GM19240 (cell line): ENCODE data around the gene GPR68.
"Not testable (repeated sequence)": the region's sequence is repeated elsewhere in the genome, so short reads cannot be mapped to it uniquely, and the experiment has no call there.

Experiments used
- DNase-seq: peaks from one replicate; pipeline ENCODE4 v3.0.0; 2011; ENCODE audit warnings: low spot score; ENCODE audit not compliant: insufficient read length

The GPR68 gene

GRCh38 chr14:91230397-91231035 is 14.0 kb downstream of the GPR68 start:
- no peak for DNase-seq

DNA sequence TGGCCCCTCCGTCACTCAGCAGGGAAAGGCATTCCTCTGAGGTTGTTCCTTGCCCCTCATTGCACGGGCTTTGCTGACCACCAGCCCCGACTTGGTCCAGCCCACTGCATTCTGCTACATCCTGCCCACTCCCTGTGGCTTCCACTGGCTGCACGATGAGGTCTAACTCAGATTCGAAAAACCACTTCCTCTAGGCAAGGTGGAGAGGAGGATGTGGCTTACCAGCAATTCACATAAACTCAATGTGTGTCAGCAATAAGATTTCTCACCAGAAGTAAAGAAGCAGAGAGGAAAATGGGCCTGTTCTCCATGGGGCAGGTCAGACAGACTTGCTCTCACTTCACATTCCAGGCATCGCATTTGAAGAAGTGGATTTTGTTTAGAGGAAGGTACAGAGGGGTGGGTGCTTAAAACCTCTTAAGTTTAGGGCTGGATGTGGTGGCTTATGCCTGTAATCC is 14.7 kb downstream of the GPR68 start:
- DNase-seq: peak; percentile 87

DNA sequence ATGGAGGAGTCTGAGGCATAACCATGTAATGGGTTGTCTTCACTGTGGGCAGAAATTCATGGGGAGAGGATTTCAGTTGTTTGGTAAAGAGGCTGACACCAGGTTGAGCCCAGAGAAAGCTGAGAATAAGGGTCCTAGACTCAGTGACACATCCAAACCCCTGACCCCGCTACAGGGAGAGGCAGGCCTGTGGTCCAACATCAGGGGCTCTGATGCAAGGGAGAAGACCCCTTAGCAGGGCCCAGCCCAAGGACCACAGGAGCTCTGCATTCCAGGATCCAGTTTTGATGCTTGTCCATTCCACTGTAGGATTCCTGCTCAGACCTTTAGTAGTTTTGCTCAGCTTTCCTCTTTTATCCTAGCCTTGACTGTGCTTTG is 15.5 kb downstream of the GPR68 start:
- DNase-seq: no peak

- DNase-seq: peak; percentile 88
Measured at GRCh38 chr14:91228112-91229004, 16.1 kb downstream of the GPR68 start.

DNA sequence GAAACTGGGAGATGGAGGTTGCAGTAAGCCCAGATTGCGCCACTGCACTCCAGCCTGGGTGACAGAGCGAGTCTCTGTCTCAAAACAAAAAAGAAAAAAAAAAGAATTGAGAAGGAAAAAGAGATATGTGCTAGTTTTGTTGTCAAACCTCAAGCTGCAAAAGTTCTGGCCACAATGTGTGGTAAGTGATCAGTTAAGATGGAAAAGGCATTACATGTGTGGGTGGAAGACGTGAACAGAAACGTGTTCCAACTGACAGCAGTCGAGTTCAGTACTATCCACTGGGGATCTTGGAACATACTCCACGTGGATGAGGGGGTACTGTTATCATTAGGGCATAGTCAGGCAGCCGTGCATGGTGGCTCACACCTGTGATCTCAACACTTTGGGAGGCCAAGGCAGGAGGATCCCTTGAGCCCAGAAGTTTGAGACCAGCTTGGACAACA is 17.3 kb downstream of the GPR68 start:
- no peak for DNase-seq

DNA sequence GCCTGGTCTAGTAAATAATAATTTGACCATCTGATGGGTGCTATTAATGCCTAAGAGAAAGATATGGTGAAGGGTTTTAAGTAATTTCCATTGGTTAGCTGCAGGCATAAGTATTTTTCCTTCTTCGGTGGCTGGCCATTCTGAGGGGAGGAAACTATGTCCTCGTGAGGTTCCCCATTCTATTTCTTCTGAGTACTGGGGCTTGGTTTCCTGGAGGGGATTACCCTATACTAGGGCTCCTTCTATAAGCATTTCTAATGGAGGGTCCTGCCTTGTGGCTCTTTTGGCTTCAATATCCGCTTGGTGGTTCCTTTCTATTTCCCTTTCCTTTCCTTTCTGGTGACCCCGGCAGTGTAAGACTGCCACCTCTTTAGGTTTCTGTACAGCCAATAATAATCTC is 18.1 kb downstream of the GPR68 start:
- not testable (repeated sequence) for DNase-seq

DNA sequence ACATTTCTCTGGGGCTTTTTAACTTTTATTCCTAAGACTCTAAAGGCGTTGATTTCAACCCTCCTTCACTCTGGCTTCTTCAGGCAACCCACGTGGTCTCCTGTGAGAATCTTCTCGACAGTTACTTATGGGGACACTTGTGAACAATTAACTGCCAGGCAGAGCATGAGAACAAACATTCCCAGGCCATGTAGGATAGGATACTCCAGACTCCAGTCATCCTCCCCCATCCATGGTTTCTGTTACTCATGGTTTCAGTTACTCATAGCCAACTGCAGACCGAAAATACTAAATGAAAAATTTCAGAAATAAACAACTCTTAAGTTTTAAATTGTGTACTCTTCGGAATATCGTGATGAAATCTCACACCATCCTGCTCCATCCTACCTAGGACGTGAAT is 19.5 kb downstream of the GPR68 start:
- DNase-seq: no peak

DNA sequence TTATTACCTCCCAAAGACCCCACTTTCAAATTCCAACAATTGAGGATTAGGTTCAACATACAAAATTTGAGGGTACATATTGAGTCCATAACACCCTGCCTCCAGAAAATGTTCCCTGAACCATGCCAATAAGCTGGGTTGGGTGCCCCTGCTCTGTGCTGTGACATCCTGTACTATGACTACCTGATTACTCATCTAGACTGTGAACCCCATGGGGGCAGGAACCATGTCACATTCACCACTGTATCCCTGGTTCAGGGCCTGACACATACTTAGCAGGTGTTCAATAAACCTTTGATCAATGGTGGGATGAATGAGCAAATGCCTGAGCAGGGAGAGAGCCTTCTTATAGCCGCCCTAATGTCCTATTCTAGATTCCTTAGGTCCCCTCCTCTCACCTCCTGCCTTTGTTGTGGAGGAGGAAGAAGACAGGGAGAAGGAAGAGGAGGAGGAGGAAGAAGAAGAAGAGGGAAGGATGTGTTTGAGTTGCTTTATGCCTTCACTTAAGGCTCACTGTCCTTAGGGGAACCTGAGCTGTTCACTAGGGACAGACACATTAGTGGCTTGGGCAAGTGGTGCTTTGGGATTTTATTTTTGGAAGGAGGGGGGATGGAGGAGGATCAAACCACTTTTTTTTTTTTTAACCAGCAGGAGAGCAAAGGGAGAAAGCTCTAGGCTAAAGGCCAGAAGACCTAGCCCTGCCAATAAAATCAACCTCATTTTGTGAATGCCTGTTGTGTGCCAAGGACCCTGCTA is 21.3 kb downstream of the GPR68 start:
- DNase-seq: no peak

DNA sequence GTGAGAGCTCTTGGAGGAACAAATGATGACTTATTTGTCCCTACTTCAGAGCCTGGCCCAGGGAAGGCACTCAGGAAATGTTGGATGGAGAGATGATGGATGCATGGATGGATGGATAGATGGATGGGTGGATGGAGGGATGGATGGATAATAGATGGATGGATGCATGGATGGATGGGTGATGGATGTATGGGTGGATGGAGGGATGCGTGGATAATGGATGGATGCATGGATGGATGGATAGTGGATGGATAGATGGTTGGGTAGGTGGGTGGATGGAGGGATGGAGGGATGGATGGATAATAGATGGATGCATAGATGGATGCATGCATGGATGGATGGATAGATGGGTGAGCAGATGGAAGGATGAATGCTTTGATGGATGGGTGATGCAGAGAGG is 23.2 kb downstream of the GPR68 start:
- DNase-seq: no peak

- DNase-seq: no peak
Measured at GRCh38 chr14:91220581-91221000, 23.9 kb downstream of the GPR68 start.

DNA sequence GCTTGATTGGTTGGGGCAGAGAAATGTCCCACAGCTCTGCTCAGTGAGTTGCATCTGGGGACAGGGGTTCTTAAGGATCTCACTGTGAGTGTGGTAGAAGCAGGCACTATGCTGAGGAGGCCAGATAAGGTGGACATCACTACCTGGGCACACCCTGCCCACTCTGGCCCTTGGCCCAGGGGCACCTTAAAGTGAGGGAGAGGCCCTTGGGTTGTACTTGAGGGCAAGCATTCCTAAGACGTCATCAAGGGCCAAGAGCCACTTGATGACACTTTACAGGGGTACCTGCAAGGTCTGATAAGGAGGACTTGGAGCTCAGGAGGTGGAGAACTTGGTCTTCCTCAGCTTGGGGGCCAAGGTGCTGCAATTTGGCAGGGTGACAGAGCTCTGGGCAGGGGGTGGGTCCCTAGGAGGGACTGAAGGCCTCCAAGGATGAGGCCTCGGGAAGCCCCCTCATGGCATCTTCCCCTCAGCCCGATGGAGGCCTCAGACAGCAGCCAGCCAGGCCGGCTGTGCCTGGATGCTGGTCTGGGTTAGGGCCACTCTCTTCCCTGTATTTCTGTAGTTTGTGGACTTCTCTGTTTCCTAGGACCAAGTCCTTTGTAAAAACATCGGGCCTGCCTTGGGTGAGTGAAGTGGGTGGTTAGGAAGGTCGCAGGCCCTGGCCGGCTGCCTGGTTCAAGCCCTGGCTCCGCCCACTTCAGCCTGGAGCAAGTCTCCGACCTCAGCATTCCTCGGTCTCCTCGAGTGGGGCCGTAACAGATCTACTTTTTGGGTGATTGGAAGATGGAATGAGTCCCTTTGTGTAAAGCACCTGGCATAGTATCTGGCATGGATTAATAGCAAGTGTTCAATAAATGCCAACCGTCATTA is 24.8 kb downstream of the GPR68 start:
- DNase-seq: no peak

- DNase-seq: no peak
Measured at GRCh38 chr14:91218014-91218413, 26.5 kb downstream of the GPR68 start.

- DNase-seq: no peak
Measured at GRCh38 chr14:91216731-91217226, 27.7 kb downstream of the GPR68 start.

DNA sequence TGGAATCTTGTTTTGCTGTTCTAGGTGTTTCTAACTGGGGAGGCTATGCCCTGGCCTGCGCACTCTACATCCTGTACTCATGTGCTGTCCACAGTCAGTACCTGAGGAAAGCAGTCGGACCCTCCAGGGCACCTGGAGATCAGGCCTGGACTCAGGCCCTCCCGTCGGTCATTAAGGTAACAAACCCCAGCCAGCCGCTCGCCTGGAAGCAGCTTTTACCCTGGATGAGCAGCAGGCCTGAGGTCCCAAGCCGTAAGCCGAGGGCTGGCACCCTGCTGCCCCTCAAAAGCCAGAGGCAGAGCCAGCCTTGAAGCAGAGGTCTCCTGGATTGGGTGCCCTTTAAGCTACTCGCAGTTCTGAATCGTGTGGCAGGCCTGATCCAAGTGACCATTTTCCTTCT is 29.1 kb downstream of the GPR68 start:
- no peak for DNase-seq

DNA sequence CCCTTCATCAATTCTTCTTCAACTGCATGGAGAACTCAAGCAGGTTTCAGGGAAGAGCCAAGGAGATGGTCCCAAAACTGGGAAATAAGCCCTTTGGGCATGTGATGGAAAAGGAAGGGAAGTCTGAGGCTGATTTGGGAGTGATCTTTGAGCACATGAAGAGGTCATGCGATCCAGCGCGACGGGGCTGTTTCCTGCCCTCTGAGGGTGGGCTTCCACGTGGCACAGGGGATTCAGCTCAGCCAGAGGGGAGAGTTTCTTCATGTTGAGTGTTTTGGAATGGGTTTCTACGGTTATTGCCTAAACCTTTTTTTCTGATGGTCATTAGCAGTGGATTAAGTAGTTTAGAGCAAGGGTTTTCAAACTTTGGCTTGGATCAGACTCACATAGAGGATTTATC is 30.2 kb downstream of the GPR68 start:
- no peak for DNase-seq

- no peak for DNase-seq
Measured at GRCh38 chr14:91211017-91211416, 33.5 kb downstream of the GPR68 start.

GRCh38 chr14:91207008-91207407 is 37.5 kb downstream of the GPR68 start:
- no peak for DNase-seq

DNA sequence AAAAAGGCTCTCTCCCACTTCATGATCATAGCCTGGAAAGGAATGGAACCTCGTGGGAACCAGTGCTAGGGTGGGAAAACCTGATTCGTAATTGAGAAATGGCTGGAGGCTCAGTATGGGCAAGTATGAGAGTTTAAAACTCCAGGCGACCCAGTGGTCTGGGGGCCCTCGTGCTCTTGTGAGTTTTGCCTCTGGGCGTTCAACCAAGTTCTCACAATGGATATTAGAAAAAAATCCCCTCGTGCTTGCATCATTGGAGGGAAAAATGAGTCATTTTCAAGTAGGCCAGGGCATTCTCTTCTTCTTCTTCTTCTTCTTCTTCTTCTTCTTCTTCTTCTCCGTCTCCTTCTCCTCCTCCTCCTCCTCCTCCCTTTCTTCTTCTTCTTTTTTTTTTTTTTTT is 39.0 kb downstream of the GPR68 start:
- DNase-seq: no peak

DNA sequence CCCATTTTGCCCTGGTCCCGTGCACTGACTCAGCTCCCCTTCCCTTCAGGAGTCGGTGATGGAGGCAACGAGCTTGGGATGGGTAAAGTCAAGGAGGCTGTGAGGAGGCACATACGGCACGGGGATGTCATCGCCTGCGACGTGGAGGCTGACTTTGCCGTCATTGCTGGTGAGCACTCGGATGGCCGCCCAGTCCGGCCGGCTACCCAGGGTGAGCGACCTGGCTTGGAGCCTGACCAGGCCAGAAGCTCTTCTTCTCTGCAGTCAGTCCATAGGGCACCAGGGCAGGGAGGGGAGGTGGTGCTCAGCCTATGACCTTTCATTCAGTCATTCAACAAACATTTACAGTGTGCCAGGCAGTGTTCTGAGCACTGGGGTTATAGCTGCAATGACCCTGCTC is 39.8 kb downstream of the GPR68 start:
- DNase-seq: no peak

- no peak for DNase-seq
Measured at GRCh38 chr14:91202234-91202974, 42.1 kb downstream of the GPR68 start.
